ENCODE measurements around the gene CACNA1C.

CACNA1C gene

DNA sequence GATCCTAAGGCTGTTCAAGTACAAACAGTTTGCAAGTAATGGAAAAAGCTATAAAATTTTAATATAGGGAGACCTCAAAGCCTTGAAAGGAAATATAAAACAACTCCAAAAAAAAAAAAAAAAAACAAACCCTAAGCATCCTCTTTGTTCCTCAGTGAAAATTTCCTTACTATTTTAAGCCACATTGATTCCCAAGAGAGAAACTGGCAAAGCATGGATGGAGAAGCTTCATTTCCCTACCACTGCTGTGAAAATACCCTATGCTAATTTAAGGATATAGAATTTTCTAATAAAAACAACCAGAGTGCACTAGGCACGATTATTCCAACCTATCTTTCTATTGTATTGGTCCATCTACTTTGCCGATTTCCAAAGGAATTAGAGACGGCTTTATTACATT is 283.1 kb downstream of the CACNA1C start:
- H3K27ac ChIP-seq: no peak overlapping the region

GRCh38 chr12:2336409-2336829 is 283.6 kb downstream of the CACNA1C start:
- H3K27ac ChIP-seq: no peak overlapping the region
- TF ChIP-seq ZFX (IDR thresholded peaks at IDR 0.05): no peak

More for the DNA sequence above, 283.1 kb downstream of the CACNA1C start:
- TF ChIP-seq, protein P1, sequence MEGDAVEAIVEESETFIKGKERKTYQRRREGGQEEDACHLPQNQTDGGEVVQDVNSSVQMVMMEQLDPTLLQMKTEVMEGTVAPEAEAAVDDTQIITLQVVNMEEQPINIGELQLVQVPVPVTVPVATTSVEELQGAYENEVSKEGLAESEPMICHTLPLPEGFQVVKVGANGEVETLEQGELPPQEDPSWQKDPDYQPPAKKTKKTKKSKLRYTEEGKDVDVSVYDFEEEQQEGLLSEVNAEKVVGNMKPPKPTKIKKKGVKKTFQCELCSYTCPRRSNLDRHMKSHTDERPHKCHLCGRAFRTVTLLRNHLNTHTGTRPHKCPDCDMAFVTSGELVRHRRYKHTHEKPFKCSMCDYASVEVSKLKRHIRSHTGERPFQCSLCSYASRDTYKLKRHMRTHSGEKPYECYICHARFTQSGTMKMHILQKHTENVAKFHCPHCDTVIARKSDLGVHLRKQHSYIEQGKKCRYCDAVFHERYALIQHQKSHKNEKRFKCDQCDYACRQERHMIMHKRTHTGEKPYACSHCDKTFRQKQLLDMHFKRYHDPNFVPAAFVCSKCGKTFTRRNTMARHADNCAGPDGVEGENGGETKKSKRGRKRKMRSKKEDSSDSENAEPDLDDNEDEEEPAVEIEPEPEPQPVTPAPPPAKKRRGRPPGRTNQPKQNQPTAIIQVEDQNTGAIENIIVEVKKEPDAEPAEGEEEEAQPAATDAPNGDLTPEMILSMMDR (conservative IDR thresholded peaks at IDR 0.05): no peak
- no peak for TF ChIP-seq ZFX (IDR thresholded peaks at IDR 0.05)

DNA sequence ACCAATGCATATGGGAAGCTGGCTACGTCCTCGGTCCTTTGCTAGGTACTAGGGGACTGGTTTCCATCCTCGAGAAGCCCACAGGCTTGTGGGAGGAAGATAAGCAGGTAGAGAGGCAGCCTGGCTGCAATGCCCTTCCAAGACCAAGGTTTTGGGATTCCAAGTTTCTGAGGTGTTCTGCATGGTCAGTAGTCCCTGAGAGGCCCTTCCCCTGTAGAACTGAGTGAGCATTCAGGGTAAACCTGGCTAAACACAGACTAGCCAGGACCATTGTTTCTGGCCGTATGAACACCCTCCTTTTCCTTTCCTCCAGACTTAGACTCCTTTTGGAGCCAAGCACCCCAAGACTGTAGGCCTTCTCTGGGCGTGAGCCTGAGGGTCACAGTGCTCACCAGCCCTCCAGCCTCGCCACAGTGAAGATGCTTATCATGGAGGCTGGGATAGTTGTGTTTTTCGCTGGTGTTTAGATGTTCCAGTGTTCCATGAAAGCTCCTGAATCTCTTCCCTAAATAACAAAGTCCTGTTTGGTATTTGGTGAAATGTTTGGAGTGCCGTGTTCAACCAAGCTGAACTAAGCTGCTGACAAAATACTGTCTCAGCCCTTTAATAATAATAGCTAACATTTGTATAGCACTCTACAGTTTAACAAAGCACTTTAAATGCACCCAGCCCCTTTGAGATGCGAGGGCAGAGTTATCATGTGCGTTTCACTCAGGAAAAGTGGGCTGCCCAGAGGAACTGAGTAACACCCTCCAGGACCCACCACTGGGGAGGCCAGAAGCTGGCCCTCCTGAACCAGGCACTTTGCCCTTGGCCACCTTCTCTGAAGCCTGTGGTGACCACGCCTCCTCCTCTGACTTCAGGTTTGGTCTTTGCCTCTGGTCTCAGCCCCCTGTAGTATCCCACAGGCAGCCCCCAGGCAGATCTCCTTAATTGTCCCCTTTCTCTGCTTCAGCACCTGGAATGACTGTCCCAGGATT is 284.5 kb downstream of the CACNA1C start:
- no peak for TF ChIP-seq ZFX (IDR thresholded peaks at IDR 0.05)
- no peak overlapping the region; the same call in 1 of the 2 replicates for H3K27ac ChIP-seq

DNA sequence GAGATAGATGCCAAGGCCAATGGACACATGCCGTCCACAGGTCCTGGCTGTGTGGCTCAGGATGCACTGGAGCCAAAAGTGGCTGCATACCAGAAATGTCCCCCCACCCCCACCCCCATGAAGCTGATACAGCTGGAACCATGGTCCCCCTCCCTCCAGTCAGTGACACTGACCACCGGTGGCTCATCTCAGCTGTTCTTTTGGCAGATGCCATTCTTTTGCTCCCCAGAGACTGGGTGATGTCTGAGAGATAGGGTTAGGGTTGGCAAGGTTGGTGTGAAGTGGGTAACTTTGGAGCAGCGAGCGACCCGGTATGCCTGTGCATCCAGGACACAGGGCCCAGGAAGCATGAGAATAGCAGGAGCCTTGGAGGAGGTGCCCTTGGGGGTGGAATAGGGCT is 285.6 kb downstream of the CACNA1C start:
- H3K27ac ChIP-seq: peak overlapping the region; percentile 4; the same call in 1 of the 2 replicates
- TF ChIP-seq, protein P1 (conservative IDR thresholded peaks at IDR 0.05): no peak
- TF ChIP-seq ZFX (IDR thresholded peaks at IDR 0.05): no peak

DNA sequence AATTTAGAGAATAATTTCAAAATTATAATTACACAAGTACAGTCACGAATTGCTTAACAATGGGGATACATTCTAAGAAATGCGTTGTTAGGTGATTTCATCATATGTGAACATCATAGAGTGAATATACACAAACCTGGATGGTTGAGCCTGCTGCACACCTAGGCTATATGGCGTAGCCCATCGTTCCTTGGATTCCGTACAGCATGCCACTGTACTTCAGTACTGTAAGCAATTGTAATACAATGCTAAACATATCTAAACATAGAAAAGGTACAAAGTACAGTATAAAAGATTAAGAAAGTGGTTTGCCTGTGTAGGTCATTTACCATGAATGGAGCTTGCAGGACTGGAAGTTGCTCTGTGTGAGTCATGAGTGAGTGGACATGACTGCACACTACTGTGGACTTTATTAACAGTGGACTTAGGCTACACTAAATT is 286.2 kb downstream of the CACNA1C start:
- H3K27ac ChIP-seq: no peak overlapping the region
- TF ChIP-seq, protein P1 (conservative IDR thresholded peaks at IDR 0.05): no peak
- no peak for TF ChIP-seq ZFX (IDR thresholded peaks at IDR 0.05)

DNA sequence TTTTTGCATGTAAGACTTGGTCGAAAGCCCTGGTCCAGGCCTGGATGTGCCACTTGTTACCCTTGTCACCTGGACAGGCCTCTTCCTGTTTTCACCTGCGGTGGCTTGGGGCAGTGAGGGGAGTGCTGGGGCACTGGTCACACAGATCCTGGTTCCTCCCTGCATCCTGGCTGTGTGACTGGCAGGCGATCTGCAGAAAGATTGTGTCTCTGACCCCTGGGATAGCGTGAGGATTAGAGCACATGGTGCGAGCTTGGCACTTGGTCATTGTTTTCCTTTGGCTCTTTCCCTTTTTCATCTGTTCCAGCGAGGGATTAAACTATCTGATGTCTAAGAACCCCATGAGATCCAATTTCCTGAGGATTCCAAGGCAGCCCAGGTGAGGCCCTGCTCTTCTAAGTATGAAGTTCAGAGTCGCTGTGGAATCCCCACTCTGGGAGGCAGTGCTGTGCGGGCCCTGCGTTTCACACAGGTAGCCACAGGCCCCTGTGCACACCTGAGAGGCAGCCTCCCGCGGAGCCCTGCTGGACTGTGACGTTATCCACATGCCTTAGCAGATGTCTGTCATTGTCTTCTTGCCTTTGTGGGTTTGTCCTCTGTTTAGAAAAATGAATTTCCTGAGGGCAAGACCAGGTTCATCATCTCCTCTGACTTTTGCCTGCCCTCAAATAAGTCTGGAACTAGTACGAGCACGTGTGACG is 288.4 kb downstream of the CACNA1C start:
- TF ChIP-seq, protein P1 (conservative IDR thresholded peaks at IDR 0.05): no peak
- no peak for TF ChIP-seq ZFX (IDR thresholded peaks at IDR 0.05)
- peak overlapping the region; percentile 51; the same call in 1 of the 2 replicates for H3K27ac ChIP-seq

DNA sequence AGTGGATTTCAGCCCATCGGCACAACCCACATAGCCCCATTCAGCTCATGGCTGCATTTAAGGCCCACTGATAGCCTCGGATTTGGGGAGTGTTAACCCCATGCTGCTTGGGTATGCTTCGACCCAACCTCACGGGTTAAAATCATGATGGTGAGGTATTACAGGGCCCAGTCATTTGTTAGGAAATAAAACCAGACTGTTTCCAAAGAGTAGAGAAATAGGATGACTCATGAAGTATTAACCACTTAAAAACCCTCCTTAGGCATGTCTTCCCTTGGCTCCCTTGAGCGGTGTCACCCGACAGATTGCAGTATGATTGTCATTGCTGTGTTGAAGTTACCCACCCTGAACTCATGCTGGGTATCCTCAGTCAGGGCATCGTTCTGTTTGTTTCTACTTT is 289.1 kb downstream of the CACNA1C start:
- H3K27ac ChIP-seq: peak overlapping the region; percentile 51; the same call in 1 of the 2 replicates
- TF ChIP-seq, protein P1 (conservative IDR thresholded peaks at IDR 0.05): no peak
- no peak for TF ChIP-seq ZFX (IDR thresholded peaks at IDR 0.05)

GRCh38 chr12:2343681-2344080 is 290.9 kb downstream of the CACNA1C start:
- H3K27ac ChIP-seq: peak overlapping the region; percentile 15; the same call in 1 of the 2 replicates
- TF ChIP-seq ZFX (IDR thresholded peaks at IDR 0.05): no peak
- TF ChIP-seq, protein P1 (conservative IDR thresholded peaks at IDR 0.05): no peak

All from C4-2B (cell line).